ENCODE results near the gene DAPP1.
"Not testable (repeated sequence)": the region's sequence is repeated elsewhere in the genome, so short reads cannot be mapped to it uniquely, and the experiment has no call there.

The DAPP1 gene

GRCh38 chr4:99816545-99817308 lies at the start of gene DAPP1:
TSS of gene DAPP1 (plus strand) at chr4:99816827. CDS start at chr4:99816914, 87 bp downstream.
- peak in 14 of 51 donors; percentile 0 to 21 (median 6) for DNase-seq

GRCh38 chr4:99770842-99771241 lies 45.8 kb upstream of the DAPP1 start:
- DNase-seq = not testable (repeated sequence)

GRCh38 chr4:99783940-99784339 lies 32.7 kb upstream of the DAPP1 start:
- no peak for DNase-seq

DNA sequence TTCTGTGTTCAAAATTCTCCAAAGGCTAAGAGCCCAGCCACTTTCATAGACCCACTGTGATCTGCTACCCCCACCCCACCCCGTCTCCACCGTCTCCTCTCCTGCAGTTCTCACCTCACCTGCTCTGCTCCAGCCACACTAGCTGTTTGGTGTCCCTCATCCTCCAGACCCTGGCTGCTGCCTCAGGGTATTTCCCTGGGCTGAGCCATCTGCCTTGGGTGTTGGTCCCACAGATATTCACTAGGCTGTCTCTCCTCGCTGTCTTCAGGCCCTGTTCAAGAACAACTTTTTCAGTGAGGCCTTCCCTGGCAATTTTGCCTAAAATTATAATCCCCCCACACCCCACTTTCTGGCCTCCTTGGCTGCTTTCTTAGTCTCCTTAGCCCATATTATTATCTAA lies 31.8 kb upstream of the DAPP1 start:
- no peak for DNase-seq

DNA sequence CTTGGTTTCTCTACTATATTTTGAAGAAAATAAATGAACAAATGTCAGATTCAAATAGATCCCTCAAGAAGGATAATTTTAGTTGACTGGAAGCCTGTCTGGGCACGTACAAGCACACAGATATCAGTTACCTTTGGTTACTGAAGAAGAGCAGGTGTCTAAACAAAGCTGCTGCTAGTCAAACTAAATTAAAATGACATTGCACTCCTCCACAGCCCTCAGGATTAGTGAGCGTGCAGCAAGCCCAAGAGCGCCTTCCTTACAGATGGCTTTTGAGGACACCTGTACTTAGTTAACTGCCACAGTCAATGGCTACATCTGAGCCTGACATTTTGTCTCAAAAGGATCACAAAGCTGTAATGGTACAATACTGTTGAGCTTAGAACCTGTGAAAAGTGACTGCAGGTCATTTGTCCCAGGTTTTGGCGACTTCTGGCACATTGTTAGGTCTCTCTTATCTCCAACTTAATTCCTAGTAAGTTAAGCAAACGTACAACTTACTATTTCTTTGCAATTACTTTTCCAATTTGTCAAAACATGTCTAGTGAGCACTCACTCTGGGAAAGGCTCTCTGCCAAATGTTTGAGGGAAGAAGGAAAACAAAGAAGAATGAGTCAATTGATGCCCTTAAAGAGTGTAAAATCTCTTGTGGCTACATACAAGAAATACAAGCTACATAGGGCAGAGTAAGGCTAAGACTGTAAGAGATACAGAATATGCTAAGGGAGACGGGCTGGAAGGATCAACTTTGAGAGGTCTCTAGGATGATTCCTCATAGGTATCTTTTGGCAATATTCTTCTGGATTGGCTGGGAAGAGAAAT lies 25.6 kb upstream of the DAPP1 start:
- no peak for DNase-seq

DNA sequence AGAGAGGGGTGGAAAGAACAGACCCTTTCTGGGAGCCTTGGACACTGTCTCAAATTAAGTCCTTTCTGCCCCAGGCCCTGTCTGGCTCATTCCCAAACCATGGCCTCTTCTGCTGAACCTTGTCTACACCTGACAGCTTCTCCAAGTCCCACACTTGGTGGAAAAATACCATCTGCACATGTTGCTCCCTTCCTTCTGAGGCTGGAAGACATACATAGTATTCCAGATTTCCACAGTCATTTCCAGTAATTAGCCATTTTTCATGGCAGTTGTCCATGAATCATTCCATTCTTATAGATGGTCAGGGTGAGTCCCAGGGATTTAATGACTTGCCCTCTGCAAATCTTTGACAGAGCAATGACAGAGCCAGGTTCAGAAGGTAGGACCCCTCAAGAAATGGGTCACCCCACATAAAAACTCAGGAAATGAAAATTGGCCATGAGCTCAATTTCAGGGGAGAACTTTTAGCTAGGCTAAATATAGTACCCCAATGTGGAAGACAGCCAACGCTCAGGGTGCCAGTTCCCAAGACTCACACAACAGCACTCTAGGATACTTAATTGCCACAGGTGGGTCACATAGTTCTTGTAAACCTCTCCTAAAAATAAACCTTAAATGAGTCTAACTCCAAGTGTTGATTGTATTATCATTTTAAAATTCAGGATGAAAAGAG lies 16.2 kb upstream of the DAPP1 start:
- DNase-seq = no peak

DNA sequence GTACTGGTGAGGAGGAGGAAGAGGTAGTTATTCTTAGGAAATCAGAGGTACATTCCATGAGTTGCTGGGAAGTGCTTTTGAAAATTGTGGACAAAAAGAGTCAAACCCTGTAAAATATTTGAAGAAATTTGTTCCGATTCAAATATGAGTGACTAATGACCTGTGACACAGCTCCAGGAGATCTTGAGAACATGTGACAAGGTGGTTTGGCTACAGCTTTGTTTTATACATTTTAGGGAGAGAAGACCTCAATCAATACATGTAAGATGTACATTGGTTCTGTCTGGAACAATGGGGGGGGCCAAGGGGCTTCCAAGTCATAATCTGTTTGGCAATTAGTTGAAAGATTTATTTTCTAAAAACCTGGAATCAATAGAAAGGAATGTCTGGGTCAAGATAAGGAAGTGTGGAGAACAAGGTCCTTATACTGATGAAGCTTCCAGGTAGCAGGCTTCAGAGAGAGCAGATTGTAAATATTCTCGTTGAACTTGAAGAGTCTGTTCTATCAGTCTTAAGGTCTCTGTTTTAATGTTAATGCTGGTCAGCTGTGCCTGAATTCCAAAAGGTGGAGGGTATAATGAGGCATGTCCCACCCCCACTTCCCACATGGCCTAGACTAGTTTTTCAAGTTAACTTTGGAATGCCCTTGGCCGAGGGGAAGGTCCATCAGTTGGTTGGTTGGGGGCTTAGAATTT lies 15.5 kb upstream of the DAPP1 start:
- no peak for DNase-seq

- DNase-seq = no peak
Measured at GRCh38 chr4:99803566-99804101, 13.0 kb upstream of the DAPP1 start.

- no peak for DNase-seq
Measured at GRCh38 chr4:99806545-99806944, 10.1 kb upstream of the DAPP1 start.

GRCh38 chr4:99807666-99808065 lies 9.0 kb upstream of the DAPP1 start:
- no peak for DNase-seq

DNA sequence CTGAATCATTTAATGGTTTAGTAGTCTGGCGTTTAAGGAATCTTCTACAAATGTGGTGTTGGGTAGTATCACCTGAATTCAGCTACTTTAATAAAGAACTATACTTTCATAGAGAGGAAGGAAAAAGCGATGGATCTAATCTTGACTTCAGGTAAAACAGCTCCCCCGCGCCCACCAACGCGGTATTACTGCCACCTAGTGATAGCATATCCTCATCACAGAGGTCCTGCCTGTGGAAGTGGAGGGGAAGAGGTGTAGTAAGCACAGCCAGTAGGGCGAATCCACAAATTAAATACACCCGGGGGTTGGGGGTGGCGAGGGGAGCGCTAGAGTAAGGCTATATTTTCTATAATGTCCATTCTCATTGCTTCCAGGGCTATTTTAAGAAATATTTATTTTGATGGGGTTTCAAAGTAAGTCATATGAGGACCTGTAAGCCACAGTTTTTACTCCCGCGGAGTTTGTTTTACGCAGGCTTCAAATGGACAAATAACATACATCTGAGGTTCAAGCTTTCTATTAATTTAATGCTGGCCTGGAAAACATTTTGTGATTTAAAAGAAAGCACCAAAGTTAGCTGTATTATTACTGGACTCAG lies 8.3 kb upstream of the DAPP1 start:
- DNase-seq = peak in 10 of 51 donors; percentile 0 to 9 (median 2)

GRCh38 chr4:99809326-99809725 lies 7.3 kb upstream of the DAPP1 start:
- DNase-seq = no peak

GRCh38 chr4:99810536-99810935 lies 6.1 kb upstream of the DAPP1 start:
- DNase-seq = no peak

GRCh38 chr4:99811117-99811516 lies 5.5 kb upstream of the DAPP1 start:
- DNase-seq = no peak

GRCh38 chr4:99811850-99812249 lies 4.8 kb upstream of the DAPP1 start:
- DNase-seq = no peak

GRCh38 chr4:99815597-99816011 lies 1.0 kb upstream of the DAPP1 start:
- DNase-seq = no peak

DNA sequence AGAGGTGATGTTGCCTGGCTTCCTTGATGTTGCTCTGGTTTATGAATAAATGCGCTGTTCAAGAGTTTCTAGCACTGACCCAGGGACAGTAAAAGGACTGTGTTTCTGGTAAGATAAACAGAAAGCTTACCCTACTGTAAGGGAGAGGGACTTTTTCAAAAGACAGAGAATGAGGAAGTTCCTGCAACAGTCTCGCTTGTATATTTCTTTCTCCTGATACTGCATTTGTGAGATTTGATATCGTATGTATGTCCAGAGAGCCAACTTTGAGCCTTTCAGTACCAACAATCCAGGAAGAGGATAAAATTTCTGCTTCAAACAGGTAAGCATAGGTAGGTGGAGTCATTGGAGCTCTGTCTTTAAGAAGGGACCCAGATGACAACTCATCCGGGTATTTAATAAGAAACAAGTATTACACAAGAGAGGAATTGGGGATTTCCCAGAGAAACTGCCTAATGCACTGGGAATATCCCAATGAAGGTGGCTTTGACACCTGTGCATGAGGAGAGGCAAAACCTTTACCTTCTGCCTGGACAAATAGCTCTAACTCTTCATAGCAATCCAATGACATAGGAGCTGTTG lies 773 bp downstream of the DAPP1 start:
- no peak for DNase-seq

DNA sequence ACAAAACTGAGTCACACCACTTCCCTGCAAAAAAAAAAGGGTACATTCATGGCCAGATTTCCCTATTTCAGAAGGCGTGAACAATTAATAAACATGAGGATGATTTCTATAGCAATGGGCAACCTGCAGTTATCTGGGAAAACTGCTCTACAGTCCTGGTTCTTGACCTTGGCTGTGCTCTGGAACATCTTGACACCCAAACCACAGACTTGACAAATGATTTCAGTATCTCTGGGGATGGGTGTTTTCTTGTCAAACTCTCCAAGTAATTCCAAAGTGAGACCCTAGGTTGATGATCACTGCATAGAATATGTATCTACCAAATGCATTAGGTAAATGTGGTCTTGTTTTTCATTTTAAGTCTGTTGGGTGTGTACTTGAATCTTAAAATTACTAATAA lies 2.0 kb downstream of the DAPP1 start:
- no peak for DNase-seq

DNA sequence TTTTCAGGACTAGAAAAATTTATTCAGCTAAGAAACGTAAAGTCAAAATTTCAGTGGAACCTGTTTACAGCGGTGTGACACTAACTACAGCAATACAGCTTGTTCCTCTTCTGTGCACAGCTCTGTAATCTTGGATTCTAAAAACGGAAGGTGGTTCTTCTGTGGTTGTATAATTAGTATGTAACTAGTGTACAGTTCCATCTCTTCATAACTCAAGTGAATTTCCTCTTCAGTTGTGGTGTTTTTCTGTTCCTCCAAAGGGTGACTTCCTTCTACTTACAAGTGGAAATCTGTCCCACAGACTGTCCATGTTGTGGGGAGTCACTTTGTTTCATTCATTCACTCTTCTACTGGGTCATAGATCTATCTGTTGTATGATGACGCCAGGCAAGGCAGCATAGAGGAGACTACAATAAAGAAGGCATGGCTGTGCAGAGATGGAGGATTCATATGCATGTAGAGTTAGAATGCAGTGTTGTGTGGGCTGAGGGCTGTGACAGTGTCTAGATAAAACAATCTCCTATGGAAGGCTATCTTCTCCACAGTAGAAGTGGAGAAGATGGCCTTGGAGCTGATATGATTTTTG lies 5.4 kb downstream of the DAPP1 start:
- DNase-seq = no peak

DNA sequence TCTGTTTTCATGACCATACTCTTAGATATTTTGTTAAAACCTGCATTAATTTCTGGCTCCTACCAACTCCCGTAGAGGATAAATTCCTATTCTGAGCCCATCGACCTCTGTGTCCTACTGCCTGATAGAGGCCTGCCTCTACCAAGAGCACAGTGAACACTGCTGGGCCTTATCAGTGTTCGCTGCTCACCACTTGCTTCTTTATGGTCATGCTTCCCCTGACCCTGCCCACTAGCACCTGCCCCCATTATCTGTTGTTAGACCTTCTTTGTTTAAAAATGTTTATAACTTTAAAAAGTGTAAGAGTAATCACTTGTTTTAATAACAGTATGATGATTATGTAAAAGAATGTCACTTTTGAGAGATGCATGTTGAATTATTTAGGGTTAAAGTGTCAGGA lies 6.1 kb downstream of the DAPP1 start:
- no peak for DNase-seq

All from hypothalamus (tissue), 51 donors.